Progenitor cell of endocrine pancreas (in vitro differentiated cells): ENCODE data around the gene BIN1. TPM values are rescaled to one million over a fixed set of nuclear protein-coding genes. Genes with fewer than 3 reads are reported as not detected.

Source experiments
- DNase-seq: peaks from one replicate; pipeline ENCODE4 v3.0.0; 2021; ENCODE audit warnings: low spot score; ENCODE audit not compliant: unreplicated experiment
- H3K27ac Mint-ChIP-seq: 2 replicates; pipeline ENCODE4 v1.8.0; 2021; ENCODE audit warnings: mild to moderate bottlenecking, moderate library complexity, mixed read lengths
- H3K27me3 Mint-ChIP-seq: 2 replicates; pipeline ENCODE4 v1.8.0; 2021; ENCODE audit warnings: mixed read lengths
- H3K36me3 Mint-ChIP-seq: 2 replicates; pipeline ENCODE4 v1.8.0; 2022; ENCODE audit warnings: mixed read lengths; ENCODE audit not compliant: insufficient read depth
- H3K4me1 Mint-ChIP-seq: 2 replicates; pipeline ENCODE4 v1.8.0; 2021; ENCODE audit warnings: low read depth, mixed read lengths
- H3K4me3 Mint-ChIP-seq: 2 replicates; pipeline ENCODE4 v1.8.0; 2021; ENCODE audit warnings: low read depth, mild to moderate bottlenecking, moderate library complexity, mixed read lengths
- H3K9me3 Mint-ChIP-seq: 2 replicates; pipeline ENCODE4 v1.8.0; 2021; ENCODE audit warnings: low read depth, mixed read lengths
- CTCF ChIP-seq: fragments of 200-600 bp; sonication (generic); IDR thresholded peaks from one replicate; pipeline ENCODE4 v1.5.0; 2021; ENCODE audit warnings: antibody characterized with exemption, mild to moderate bottlenecking; ENCODE audit not compliant: unreplicated experiment
- total RNA-seq: library from RNA; stranded (reverse); gene quantifications from 2 replicates; pipeline ENCODE4 v1.2.1, GENCODE V29; 2021

Gene BIN1
- total RNA-seq, 1 donor from 2014 or later = 66.0 TPM

- no peak for DNase-seq
- Mint-ChIP-seq H3K27ac (no peak overlapping the region), H3K36me3 (peaks cover 3% of the 10 kb centered on the region), H3K4me3 (no peak overlapping the region), H3K9me3 (no peaks in the 10 kb centered on the region), H3K27me3 (no peaks in the 10 kb centered on the region), H3K4me1 (no peaks in the 10 kb centered on the region)
- no peak for TF ChIP-seq CTCF
These were observed 42.2 kb downstream of the BIN1 start for GRCh38 chr2:127064642-127065250.

- Mint-ChIP-seq H3K27ac (no peak overlapping the region), H3K4me3 (no peak overlapping the region)
These were observed 43.0 kb downstream of the BIN1 start for GRCh38 chr2:127063701-127064590.

GRCh38 chr2:127061375-127062273, 45.3 kb downstream of the BIN1 start:
- peaks cover 1% of the 10 kb centered on the region for H3K36me3 Mint-ChIP-seq
- H3K27ac Mint-ChIP-seq = no peak overlapping the region
- no peaks in the 10 kb centered on the region for H3K4me1 Mint-ChIP-seq
- no peaks in the 10 kb centered on the region for H3K9me3 Mint-ChIP-seq
- no peak overlapping the region for H3K4me3 Mint-ChIP-seq
- TF ChIP-seq CTCF = no peak
- H3K27me3 Mint-ChIP-seq = no peaks in the 10 kb centered on the region
- no peak for DNase-seq

More at GRCh38 chr2:127063701-127064590, 43.0 kb downstream of the BIN1 start:
- Mint-ChIP-seq H3K36me3 (peaks cover 3% of the 10 kb centered on the region), H3K9me3 (no peaks in the 10 kb centered on the region), H3K27me3 (no peaks in the 10 kb centered on the region), H3K4me1 (no peaks in the 10 kb centered on the region)
- no peak for DNase-seq
- no peak for TF ChIP-seq CTCF

GRCh38 chr2:127060264-127060945, 46.5 kb downstream of the BIN1 start:
- Mint-ChIP-seq H3K27ac (no peak overlapping the region), H3K4me1 (no peaks in the 10 kb centered on the region), H3K27me3 (no peaks in the 10 kb centered on the region), H3K4me3 (no peak overlapping the region), H3K36me3 (peaks cover 4% of the 10 kb centered on the region), H3K9me3 (no peaks in the 10 kb centered on the region)
- TF ChIP-seq CTCF = no peak
- DNase-seq = no peak
